Psoas muscle (tissue), 8 donors: ENCODE results near the gene ADGRL1. TPM values are rescaled to one million over a fixed set of nuclear protein-coding genes. Genes with fewer than 3 reads are reported as not detected.
A peak's percentile ranks its signal among the peaks of the same experiment; 100 is the strongest.

Source experiments
- ATAC-seq, 4 donors: fragments of 200-7000 bp; cut with Tn5 transposase; one replicate each; pipeline ENCODE4 v1.9.1; 2020; ENCODE audit warnings: moderate library complexity in 3 of 4, mild to moderate bottlenecking in 2 of 4
- DNase-seq, 2 donors: peaks; one replicate each; pipeline ENCODE4 v3.0.0-alpha.2; 2020
- H3K27ac ChIP-seq: fragments of 200-600 bp; one replicate; pipeline ENCODE4 v1.8.0; 2022
- H3K27me3 ChIP-seq, 3 donors: fragments of 200-600 bp in 1 of 3; one replicate each; pipeline versions ENCODE4 v1.6.1 to v1.8.0; 2013 to 2022; ENCODE audit warnings: low read length in 2 of 3, mild to moderate bottlenecking in 2 of 3, moderate library complexity in 1 of 3; ENCODE audit not compliant: insufficient read depth in 3 of 3
- H3K36me3 ChIP-seq, 2 donors: fragments of 200-600 bp in 1 of 2; one replicate each; pipeline versions ENCODE4 v1.6.1 to v1.8.0; 2013 to 2022; ENCODE audit warnings: low read depth in 1 of 2, mild to moderate bottlenecking in 1 of 2, moderate library complexity in 1 of 2; ENCODE audit not compliant: insufficient read depth in 1 of 2
- H3K4me1 ChIP-seq: fragments of 200-600 bp; one replicate; pipeline ENCODE4 v1.8.0; 2022
- H3K4me3 ChIP-seq: fragments of 200-600 bp; one replicate; pipeline ENCODE4 v1.8.0; 2022; ENCODE audit warnings: mild to moderate bottlenecking
- H3K9me3 ChIP-seq: fragments of 200-600 bp; one replicate; pipeline ENCODE4 v1.8.0; 2022
- CTCF ChIP-seq: fragments of 200-600 bp; IDR thresholded peaks from one replicate; pipeline ENCODE4 v1.8.0; 2022; ENCODE audit warnings: antibody characterized with exemption
- whole genome bisulfite sequencing, 3 donors: extraction: QIAGEN DNeasy Blood & Tissue Kit; methylation state at CpG; one replicate each; pipeline versions ENCODE4 v1.1.6 to v1.1.7; 2013; 5-methylcytosine and 5-hydroxymethylcytosine counted together
- intact Hi-C, 2 donors: fragments of 100-400 bp; cut with DNase I; formaldehyde crosslinking; loops; one replicate each; pipeline versions ENCODE4 v1.11.0 to v1.14.2; 2022
- polyA plus RNA-seq, 3 donors: library from polyadenylated mRNA; stranded (reverse); fragments of 200-250 nt; gene quantifications; one replicate each; pipeline ENCODE4 v1.2.3, GENCODE V29; 2013
- total RNA-seq, 4 donors: library from RNA; stranded (reverse); fragmentation: NEBNext Ultra II Directional in 2 of 4; extraction: Animal tissue kit (Norgen Biotek cat#: 25700) in 2 of 4; gene quantifications; one replicate each; pipeline versions ENCODE4 v1.2.1 to v1.2.4, GENCODE V29; 2021 to 2023
- donor health status: healthy with polysubstance abuse.
- donor health status: DM: no; HTN: no; CAD: no; lungs with moderate emphysema.
- donor health status: Bipolar disorder and iron deficiency.
- donor health status: healthy.
- donor health status: DM: yes; HTN: yes; CAD: no.
- donor health status: DM: no; HTN: no; CAD: no.
- donor health status: DM: no; HTN: no; CAD: no.
- donor health status: DM: yes; HTN: yes; CAD: no.

The ADGRL1 gene
- total and polyA plus RNA-seq, 7 donors = 0.38 to 2.6 (median 1.7) TPM

GRCh38 chr19:14155371-14155770, 50.6 kb downstream of the ADGRL1 start:
- Histone ChIP-seq H3K36me3 (peaks cover 0 to 7% of the 10 kb centered on the region in 2 donors), H3K27ac (no peak overlapping the region), H3K9me3 (no peaks in the 10 kb centered on the region), H3K27me3 (no peaks in the 10 kb centered on the region), H3K4me1 (no peaks in the 10 kb centered on the region), H3K4me3 (no peak overlapping the region)
- intact Hi-C loops = loop anchor here in 1 of 2 donors (10.0 kb wide), 1 partner anchor 329 kb away; no protein-coding TSS in a partner anchor
- no peak for DNase-seq
- no peak for ATAC-seq
- WGBS, 3 donors = 95 to 99% (median 97%) methylated on average over 17 of the region's 17 CpGs
- TF ChIP-seq CTCF = no peak

- Histone ChIP-seq H3K4me1 (peaks cover 9% of the 10 kb centered on the region), H3K9me3 (no peaks in the 10 kb centered on the region), H3K27ac (no peak overlapping the region), H3K27me3 (no peaks in the 10 kb centered on the region), H3K36me3 (peaks cover 0 to 3% of the 10 kb centered on the region in 2 donors), H3K4me3 (no peak overlapping the region)
- ATAC-seq = no peak
- intact Hi-C loops = loop anchor here in 1 of 2 donors (10.0 kb wide), 1 partner anchor 332 kb away; no protein-coding TSS in a partner anchor
- no peak for DNase-seq
- WGBS, 3 donors = 89 to 97% (median 94%) methylated on average over 12 of the region's 12 CpGs
- no peak for TF ChIP-seq CTCF
Measured at GRCh38 chr19:14152713-14153112, 53.3 kb downstream of the ADGRL1 start.

GRCh38 chr19:14150770-14151661, 55.0 kb downstream of the ADGRL1 start:
- no peak for TF ChIP-seq CTCF
- intact Hi-C loops = loop anchor here in 1 of 2 donors (10.0 kb wide), 1 partner anchor 334 kb away; no protein-coding TSS in a partner anchor
- no peaks in the 10 kb centered on the region for H3K9me3 ChIP-seq
- DNase-seq (no peak), ATAC-seq (no peak)
- H3K4me1 ChIP-seq = peaks cover 9% of the 10 kb centered on the region
- H3K27ac ChIP-seq = no peak overlapping the region
- H3K4me3 ChIP-seq = no peak overlapping the region
- no peaks in the 10 kb centered on the region for H3K27me3 ChIP-seq
- WGBS, 3 donors = 91 to 92% (median 92%) methylated on average over 36 to 47 of the region's 47 CpGs
- no peaks in the 10 kb centered on the region for H3K36me3 ChIP-seq

GRCh38 chr19:14150041-14150769, 55.8 kb downstream of the ADGRL1 start:
- WGBS, 3 donors = 51 to 67% (median 65%) methylated on average over 10 of the region's 10 CpGs
- Histone ChIP-seq H3K4me3 (peak overlapping the region; percentile 22), H3K4me1 (peaks cover 9% of the 10 kb centered on the region), H3K27ac (peak overlapping the region; percentile 41), H3K36me3 (no peaks in the 10 kb centered on the region), H3K27me3 (no peaks in the 10 kb centered on the region), H3K9me3 (no peaks in the 10 kb centered on the region)
- TF ChIP-seq CTCF = no peak
- ATAC-seq (no peak), DNase-seq (no peak)
- intact Hi-C loops = loop anchor here in 1 of 2 donors (10.0 kb wide), 1 partner anchor 335 kb away; no protein-coding TSS in a partner anchor
